ENCODE results near the gene ETS1.
A peak's percentile ranks its signal among the peaks of the same experiment; 100 is the strongest.
"Not testable (repeated sequence)": the region's sequence is repeated elsewhere in the genome, so short reads cannot be mapped to it uniquely, and the experiment has no call there.

ETS1 gene

DNA sequence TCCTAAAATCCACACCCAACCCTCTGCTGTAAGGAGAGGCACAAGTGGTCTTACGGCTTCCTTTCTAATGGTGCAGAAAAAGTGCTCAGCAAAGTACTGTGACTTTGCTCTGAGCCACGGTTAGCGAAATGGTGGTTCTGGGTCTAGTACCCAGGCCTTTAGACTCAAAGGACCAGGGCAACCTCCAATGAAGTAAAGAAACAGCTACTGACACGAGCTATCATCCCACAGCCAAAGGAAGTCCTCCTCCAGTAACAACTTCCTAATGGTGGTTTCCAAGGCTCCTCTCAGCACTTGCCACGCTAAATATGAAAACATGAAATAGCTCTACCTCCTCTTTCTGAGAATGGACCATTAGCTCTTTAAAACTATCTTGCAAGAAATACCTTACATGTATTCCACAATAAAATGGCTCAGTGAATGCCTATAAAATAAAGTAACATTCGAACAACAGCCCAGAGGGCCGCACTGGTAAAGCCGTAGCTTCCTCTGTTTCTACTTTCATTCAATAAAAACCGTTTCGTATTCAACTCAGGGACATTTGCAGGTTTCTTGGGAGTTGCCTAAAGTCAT, 122.4 kb downstream of the ETS1 start:
- no peak for DNase-seq (ENCODE audit: low read depth)

DNA sequence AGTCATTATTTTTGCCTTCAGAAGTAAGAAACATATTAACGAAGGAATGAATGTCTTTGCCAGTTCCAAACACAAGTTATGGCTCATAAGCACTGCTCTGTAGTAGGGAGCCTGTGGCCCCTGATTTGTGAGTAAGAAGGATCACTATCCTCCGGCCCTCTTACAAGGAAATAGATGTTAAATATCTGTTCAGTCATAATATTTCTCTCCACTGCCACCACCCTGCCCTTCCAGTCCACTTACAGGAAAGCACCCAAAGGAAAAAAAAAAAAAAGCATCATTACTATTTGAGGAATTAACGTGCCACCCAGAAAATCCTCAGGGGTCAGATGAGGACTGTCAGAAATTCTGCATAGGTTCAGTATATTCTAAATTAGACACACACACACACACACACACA, 123.4 kb downstream of the ETS1 start:
- no peak for DNase-seq (ENCODE audit: low read depth)

DNA sequence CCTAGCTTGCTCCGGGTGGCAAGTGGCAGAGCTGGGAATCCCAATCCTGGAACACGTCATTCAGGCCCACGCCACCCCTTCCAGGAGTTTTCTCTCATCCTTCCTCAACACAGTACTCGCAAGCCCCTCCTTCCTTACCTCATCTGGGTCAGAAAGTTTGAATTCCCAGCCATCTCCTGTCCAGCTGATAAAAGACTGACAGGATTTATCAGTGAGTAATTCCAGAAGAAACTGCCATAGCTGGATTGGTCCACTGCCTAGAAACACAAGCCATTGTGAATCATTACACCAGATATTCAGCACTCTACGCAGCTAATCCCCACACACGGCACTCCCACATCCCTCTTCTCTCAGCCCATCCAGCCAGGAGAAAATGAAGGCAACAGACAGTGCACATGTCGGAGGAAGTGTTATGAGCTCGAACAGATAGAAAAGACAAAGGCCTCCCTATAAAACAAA, 124.0 kb downstream of the ETS1 start:
- peak; percentile 87 for DNase-seq (ENCODE audit: low read depth)

DNA sequence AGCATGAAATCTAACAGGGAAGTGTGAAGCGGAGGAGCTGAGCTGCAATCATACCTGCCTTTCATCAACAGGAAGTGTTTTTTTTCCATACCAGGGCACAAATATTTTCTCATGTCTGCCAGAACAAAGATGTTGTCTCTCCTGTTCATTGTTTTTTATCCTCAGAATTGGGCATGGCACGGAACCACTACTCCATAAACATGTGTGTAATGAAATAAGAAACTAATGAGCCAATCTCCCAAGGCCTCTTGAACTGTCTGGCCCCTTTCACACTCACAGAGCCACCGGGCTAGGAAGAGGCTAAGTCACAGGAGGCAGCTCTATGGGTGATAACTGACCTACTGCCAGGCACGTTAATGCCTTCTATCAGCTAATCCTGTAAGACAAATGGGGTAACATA, 124.4 kb downstream of the ETS1 start:
- no peak for DNase-seq (ENCODE audit: low read depth)

DNA sequence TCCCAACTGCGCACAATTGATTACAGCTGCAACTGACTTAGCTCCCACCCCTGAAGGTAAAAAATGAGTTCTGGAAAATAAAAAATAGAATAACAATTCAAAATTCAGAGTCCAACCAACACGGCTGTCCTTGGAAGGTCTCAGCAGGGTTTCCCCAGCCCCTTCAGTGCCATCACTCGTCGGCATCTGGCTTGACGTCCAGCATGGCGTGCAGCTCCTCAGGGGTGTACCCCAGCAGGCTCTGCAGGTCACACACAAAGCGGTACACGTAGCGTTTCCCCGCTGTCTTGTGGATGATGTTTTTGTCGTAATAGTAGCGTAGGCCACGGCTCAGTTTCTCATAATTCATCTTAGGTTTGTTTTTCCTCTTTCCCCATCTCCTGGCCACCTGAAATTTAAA, 125.2 kb downstream of the ETS1 start:
- DNase-seq (ENCODE audit: low read depth): no peak

DNA sequence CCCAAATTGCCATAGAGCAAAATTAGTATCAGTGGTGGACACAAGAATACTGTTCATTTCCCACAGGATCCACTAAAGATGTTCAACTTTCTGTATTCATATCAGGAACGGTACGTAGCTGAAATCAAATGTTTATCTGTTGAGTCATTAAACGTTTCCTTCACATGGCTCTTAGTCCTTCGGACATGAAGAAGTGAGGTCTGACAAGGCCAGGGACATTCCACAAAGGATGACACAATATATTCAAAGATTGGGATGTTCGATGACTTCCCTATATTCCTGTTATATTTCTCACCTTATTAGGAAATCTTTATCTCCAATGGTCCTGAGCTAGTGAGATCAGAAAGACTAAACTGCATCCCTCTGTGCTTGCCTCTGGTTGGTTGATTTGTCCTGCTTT, 129.0 kb downstream of the ETS1 start:
- DNase-seq (ENCODE audit: low read depth): no peak

DNA sequence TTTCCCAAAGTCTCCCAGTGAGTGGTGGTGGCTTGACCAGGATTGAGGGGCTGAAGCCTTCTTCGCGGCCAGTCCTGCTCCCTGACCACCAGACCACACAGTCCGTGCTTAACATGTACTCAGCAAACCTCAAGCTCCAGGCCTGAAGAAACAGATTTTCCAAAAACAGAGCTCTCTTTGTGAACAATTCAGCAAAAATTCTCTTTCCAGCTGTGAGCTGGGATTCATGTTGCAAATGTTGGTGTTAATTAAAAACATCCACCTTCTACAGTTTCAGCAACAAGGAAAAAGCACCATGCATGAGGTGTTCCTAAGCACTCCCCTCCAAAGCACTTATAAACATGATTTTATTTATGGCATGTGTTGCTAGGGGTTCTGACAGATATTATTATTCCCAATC, 129.5 kb downstream of the ETS1 start:
- DNase-seq (ENCODE audit: low read depth): no peak

DNA sequence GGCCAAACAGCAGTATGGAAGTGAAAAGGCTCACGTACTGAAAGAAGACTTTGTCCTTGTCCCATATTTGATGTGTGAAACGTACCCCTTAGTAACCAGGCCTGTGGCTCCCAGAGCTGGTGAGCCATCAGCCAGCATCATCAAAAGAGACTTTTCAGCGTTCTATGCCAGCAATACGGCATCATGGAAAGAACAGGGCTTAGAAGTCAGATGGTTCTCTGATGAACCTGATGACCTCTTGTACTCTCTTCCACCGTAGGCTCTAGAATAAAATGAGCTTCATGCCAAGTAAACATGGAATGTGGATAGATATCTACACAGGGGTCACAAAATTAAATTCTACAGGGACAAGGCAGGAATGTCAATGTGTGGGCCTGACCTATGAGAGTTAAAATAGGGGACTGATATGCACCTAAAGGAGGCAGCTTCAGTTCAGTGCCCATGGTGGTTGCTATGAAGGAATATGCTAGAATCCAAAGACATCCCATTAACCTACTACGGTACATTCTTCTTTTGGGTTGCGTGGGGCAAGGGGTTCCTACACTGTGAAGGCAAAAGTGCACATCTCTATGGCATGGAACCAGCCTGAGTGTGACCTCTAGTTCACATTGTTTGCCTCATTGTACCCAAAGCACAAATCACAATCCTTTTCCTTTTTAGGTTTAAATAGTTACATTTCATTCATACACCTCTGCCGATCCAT, 130.6 kb downstream of the ETS1 start:
- DNase-seq (ENCODE audit: low read depth): no peak

DNA sequence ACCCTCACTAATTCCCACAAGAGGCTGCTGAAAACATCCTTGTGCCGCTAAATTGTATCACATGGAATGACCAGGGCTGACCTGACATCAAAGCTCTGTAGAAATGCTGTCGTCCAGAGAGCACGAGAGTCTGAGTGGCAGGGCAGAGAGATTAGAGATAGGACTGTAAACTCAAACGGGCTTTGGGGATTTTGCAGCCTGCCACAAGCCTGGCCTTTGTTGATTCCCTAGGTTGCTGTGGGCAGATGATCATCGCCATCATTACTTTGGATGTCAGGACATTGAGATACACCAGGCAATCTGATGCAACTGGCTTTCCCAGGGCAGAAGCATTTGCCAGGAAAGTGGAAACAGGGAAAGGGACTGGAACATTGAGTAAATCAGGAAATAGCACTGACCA, 131.6 kb downstream of the ETS1 start:
- no peak for DNase-seq (ENCODE audit: low read depth)

DNA sequence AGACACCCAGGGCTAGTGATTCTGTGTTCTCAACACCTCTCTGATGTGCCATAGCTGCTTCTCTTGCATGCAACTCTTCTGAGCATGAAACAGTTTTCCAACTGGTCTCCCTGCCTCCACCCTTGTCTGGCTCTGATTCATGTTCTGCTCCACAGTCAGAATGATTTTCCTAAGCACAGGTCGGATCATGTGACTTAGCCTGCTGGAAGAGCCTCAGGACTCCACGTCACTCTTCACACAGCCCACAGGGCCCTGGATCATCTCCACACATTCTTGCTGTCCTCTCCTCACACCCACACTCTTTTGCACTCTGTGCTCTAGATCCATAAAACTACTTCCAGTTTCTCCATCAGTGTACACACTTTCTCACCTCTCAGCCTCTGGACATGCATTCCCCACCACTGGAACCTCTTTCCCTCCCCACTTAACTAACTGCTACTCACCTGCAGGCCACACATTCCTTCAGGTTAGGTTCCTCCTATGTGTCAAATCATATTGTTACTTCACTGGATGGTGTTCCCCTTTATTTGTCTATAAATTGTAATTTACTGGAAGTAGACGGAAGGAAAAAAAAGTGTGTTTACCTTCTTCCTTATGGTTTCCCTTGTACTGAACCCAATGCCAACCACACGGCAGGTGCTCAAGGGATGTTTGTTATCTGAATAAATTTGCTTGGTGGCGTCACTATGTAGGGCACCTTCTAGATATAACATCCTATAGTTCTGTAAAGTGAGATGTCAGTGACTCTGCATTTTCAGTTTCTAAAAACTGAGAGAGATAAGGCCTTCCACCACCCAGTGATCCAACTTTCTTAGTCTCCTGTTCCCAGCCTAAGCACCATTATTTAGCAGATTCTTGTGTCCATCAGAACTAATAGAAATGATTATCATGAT, 133.7 kb downstream of the ETS1 start:
- DNase-seq (ENCODE audit: low read depth): peak; percentile 96

DNA sequence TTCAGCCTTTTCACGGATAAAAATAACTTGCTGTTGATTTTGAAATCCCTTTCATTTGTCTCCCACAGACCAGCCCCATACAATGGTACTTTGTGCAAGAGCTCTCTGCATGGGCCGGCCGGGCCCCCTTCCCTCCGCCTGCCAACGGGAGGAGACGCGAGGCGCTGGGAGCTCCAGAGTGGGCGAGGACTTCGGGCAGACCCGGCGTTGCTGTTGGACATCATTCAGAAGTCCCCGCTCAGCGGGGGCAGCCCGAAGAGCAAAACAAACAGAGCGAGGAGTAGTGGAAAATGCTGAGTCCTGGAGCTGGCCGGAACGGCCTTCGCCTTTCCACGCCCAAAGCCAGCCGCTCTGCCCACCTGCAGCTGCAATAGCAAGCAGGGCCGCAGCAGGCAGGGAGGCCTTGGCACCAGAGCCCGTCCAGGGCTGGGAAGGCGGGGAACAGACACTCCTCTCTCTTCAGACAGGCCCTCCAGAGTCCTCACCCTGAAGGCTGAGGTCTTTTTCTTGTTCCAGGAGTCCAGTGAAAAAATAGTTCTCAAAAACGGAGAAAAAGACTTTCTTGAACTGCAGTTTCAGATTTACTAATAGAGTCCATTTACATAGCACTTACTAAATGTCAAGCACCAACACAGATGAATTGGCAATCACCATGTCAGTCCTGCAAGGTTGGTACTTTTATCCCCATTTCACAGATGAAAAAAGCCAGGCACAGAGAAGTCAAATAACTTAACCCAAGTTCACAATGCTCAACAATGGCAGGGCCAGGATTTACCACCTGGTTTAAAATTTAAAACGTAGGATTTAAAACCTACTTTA, 135.5 kb downstream of the ETS1 start:
- peak; percentile 57 for DNase-seq (ENCODE audit: low read depth)

DNA sequence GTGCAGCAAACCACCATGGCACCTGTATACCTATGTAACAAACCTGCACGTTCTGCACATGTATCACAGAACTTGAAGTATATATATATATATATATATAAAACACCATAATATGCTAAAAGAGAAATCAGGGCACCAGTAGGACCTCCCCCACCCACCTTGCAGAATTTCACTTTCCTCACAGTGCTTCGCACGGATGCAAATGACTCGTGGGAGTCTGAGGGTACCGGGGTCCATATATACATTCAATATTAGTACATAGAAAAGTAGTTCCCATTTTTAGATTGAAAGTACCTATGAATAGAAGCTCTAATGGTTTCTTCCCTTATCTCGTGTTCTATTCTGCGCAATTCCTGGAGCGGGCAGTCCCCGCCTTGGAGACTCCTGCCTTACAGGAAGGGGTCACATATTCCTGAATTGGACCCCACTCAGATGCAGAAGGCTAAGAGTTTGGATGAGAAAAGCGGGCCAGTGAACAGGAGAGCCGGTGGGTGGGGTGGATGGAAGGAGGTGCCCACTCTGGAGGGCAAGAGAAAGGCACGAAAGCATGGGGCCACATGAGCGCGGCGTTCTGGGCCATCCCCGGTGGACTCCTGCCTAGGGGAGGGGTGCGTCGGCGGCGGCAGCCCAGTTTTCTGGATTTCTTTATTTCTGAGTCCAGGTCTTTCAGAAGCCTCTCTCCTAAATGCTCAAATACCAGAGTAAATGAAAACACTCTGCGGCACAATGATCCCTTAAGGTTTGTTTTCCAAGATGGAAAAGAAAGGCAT, 136.3 kb downstream of the ETS1 start:
- no peak for DNase-seq (ENCODE audit: low read depth)

DNA sequence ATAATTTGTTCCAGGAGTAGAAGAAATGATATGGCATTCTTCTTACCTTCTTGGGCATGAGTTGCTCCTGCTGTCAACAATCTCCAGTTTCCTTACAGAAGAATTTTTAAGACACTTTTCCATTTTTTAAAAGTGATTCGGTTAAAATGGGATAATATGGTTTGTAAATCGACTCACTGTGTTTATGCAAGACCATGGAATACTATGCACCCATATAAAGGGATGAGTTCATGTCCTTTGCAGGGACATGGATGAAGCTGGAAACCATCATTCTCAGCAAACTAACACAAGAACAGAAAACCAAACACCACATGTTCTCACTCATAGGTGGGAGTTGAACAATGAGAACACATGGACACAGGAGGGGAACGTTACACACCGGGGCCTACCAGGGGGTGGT, 136.9 kb downstream of the ETS1 start:
- not testable (repeated sequence) for DNase-seq (ENCODE audit: low read depth)

DNA sequence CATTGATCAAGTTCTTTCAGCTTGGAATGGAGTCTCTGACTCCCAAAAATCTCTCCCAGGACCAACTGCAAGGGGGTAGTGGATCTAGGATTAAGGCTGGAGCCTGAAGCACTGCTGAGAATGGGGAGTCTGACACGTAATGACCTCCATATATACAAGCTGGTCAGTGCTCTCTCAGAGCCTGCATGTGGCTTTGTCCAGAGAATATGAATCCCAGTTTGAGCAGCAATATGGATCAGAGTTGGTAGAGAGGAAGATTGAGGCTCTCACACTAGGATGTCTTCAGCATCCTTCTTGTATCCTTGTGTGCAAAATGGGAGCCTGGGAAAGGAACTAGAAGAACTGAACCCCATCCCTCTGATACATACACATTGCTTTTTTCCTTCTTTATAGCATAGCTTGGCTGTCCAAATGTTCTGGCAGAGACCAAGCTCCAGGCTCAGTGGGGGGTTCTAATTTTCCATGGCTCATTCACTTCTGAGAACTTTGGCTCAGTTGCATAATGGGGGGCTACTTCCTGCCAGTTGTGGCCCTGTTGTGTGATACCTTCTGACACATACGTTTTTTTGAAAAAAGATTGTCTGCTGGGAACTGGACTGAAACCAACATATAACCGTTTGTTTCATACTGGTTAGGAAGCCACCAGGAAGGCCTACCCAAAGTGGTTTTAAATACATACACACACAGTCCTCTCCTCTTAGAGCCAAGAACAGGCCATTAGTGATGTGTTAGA, 138.2 kb downstream of the ETS1 start:
- no peak for DNase-seq (ENCODE audit: low read depth)

DNA sequence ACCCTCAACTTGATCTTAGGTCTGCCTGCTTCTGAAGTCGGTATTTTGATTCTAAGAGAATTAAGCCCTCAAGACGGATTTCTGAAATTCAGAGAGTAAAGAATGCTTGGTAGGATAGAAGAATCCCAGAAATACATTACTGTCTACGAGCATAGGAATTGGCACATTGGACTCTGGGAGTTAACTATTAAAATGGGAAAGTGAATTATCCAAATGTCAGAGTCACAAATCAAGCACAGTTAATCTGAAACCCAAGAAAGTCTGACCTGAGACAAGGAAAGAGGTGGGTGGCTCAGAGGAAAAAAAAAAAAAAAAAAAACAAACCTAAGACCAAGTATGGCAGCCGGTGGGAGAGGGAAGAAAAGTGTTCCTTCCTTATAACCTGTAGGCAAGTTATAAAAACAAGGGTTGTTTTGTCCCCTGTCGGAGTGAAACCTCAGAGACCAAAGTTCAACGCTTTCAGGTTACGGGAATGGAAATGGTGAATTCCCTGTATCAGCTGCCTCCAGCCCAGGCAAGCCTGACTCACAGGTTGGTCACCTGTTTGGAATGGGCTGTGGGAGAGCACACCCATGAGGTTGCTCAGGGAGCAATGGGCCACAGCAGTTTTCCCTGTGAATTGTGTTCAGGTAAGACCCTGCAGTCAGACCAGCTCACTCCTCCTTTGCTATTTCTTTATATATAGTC, 139.0 kb downstream of the ETS1 start:
- no peak for DNase-seq (ENCODE audit: low read depth)

DNA sequence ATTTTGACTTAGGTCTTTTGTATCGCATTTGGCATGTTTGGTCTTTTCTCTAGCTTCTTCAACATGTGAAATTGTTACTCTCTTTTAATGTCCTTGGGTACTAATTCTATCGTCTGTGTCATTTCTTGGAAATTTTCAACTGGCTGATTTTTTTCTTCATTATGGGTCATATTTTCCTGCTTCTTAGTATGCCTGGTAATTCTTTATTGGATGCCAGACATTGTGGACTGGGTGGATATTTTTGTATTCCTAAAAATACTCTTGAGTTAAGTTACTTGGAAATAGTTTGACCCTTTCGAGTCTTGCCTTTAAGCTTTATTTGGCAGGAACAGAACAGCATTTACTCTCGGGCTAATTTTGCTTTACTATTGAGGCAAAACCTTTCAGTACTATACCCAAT, 140.1 kb downstream of the ETS1 start:
- DNase-seq (ENCODE audit: low read depth): no peak

DNA sequence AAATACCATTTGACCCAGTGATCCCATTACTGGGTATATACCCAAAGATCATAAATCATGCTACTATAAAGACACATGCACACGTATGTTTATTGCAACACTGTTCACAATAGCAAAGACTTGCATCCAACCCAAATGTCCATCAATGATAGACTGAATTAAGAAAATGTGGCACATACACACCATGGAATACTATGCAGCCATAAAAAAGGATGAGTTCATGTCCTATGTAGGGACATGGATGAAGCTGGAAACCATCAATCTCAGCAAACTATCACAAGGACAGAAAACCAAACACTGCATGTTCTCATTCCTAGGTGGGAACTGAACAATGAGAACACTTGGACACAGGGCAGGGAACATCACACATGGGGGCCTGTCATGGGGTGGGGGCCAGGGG, 141.4 kb downstream of the ETS1 start:
- DNase-seq (ENCODE audit: low read depth): not testable (repeated sequence)

DNA sequence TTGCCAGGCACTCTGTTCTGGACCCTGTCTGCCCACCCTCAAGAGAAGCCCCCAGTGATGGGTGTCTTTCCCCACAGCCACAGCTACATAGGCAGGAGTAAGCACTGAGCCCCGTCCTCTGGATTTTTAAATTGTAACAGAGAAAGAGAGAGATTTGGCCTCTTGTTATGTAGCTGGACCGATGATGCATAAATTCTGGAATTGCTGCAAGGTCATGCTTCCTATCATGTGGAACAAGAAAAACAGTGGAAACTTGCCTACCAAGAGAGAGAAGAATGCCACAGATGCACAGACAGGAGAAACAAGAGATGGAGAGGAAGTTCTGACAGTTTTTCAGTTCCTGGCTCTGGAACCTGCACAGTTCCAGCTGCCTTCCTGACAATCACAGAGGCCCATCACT, 150.2 kb downstream of the ETS1 start:
- peak; percentile 89 for DNase-seq (ENCODE audit: low read depth)

DNA sequence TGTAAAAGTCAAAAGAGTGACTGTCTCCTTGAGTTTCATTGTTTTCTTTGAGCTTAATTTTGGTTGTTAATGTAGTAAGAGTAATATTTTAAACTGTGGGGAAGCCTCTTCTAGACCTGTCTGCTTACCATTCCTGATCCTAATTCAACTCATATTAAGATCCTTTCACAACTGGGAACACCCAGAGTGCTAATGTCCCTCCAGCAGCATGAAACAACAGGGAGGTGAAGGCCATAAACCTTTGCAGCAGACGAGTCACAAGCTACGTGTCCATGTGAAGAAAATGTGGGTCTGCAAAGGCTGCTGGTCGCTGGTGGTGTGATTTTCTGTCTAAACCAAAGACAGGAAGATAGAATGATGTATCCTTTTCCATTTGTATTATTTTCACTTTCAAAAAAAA, 152.5 kb downstream of the ETS1 start:
- DNase-seq (ENCODE audit: low read depth): no peak

DNA sequence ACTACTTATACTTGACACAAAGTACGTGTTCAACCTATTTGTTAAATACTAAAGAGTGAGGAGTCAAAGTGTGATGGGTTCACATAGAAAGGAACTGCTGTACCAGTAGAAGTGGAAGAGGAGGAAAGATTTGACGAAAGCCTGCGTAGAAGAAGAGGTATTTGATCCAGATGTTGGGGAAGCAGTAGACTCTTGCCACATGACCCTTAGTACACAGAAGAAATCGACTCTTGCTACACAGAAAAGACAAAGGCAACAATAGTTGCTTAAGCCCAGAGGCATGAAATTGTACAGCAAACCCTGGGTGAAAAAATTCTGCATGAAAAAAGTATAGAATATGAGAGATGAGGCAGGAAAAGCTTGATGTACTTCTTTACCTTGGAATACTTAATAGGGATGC, 152.9 kb downstream of the ETS1 start:
- DNase-seq (ENCODE audit: low read depth): no peak

Measured in stromal cell of bone marrow (primary cell).